HG03280 (cell line): ENCODE results near the gene HCFC1R1.
"Not testable (repeated sequence)": the region's sequence is repeated elsewhere in the genome, so short reads cannot be mapped to it uniquely, and the experiment has no call there.

Experiments used
- ATAC-seq: cut with Tn5 transposase; IDR thresholded peaks from one replicate; pipeline ENCODE4 v1.9.1; 2021; ENCODE audit warnings: mild to moderate bottlenecking, moderate library complexity; ENCODE audit not compliant: unreplicated experiment

The HCFC1R1 gene

GRCh38 chr16:3023669-3024478, at the start of gene HCFC1R1, which contains the start of gene THOC6:
TSS of gene HCFC1R1 (minus strand) at chr16:3023942. CDS start at chr16:3023941, 1 bp downstream.
TSS of gene THOC6 (plus strand) at chr16:3024035. CDS start at chr16:3024327, 292 bp downstream.
- ATAC-seq, result peak; percentile 77

GRCh38 chr16:3073448-3073847, 49.7 kb upstream of the HCFC1R1 start:
- no peak for ATAC-seq

- ATAC-seq, result not testable (repeated sequence)
Observed at GRCh38 chr16:3072576-3073263, 49.0 kb upstream of the HCFC1R1 start.

- ATAC-seq, result not testable (repeated sequence)
Observed at GRCh38 chr16:3072148-3072547, 48.4 kb upstream of the HCFC1R1 start.

- no peak for ATAC-seq
Observed at GRCh38 chr16:3071655-3072054, 47.9 kb upstream of the HCFC1R1 start.

GRCh38 chr16:3070608-3071111, 46.9 kb upstream of the HCFC1R1 start:
- no peak for ATAC-seq

GRCh38 chr16:3069146-3069545, 45.4 kb upstream of the HCFC1R1 start:
- ATAC-seq, result not testable (repeated sequence)

GRCh38 chr16:3068487-3068886, 44.7 kb upstream of the HCFC1R1 start:
- no peak for ATAC-seq

- ATAC-seq, result no peak
Observed at GRCh38 chr16:3066440-3066748, 42.7 kb upstream of the HCFC1R1 start.

- no peak for ATAC-seq
Observed at GRCh38 chr16:3065742-3066439, 42.1 kb upstream of the HCFC1R1 start.

GRCh38 chr16:3065069-3065741, 41.5 kb upstream of the HCFC1R1 start, which contains the start of gene IL32:
TSS of gene IL32 (plus strand) at chr16:3065640. CDS start at chr16:3065812, 172 bp downstream.
- no peak for ATAC-seq

GRCh38 chr16:3063625-3064386, 40.1 kb upstream of the HCFC1R1 start:
- ATAC-seq, result no peak

- no peak for ATAC-seq
Observed at GRCh38 chr16:3062553-3062952, 38.8 kb upstream of the HCFC1R1 start.

GRCh38 chr16:3060339-3061127, 36.8 kb upstream of the HCFC1R1 start:
- no peak for ATAC-seq

GRCh38 chr16:3059723-3060242, 36.0 kb upstream of the HCFC1R1 start:
- ATAC-seq, result no peak

- peak; percentile 84 for ATAC-seq
Observed at GRCh38 chr16:3059041-3059722, 35.4 kb upstream of the HCFC1R1 start.

GRCh38 chr16:3058139-3059030, 34.6 kb upstream of the HCFC1R1 start:
- peak; percentile 20 for ATAC-seq
